ENCODE measurements around the gene SERPINB3.
"Not testable (repeated sequence)": the region's sequence is repeated elsewhere in the genome, so short reads cannot be mapped to it uniquely, and the experiment has no call there.

SERPINB3 gene

GRCh38 chr18:63661750-63662149 lies at the start of gene SERPINB3:
TSS of gene SERPINB3 (minus strand) at chr18:63661893. CDS start at chr18:63661216, 677 bp downstream.
- not testable (repeated sequence) for DNase-seq

- no peak for DNase-seq
Measured at GRCh38 chr18:63708650-63709049, 47.0 kb upstream of the SERPINB3 start.

- DNase-seq, result no peak
Measured at GRCh38 chr18:63707816-63708215, 46.1 kb upstream of the SERPINB3 start.

GRCh38 chr18:63705401-63705800 lies 43.7 kb upstream of the SERPINB3 start:
- DNase-seq, result no peak

- no peak for DNase-seq
Measured at GRCh38 chr18:63702660-63703059, 41.0 kb upstream of the SERPINB3 start, which contains the start of gene SERPINB11. TSS of gene SERPINB11 (plus strand) at chr18:63702960. CDS start at chr18:63710194, 7,234 bp downstream.

GRCh38 chr18:63701952-63702351 lies 40.3 kb upstream of the SERPINB3 start:
- no peak for DNase-seq

GRCh38 chr18:63700501-63700900 lies 38.8 kb upstream of the SERPINB3 start:
- no peak for DNase-seq

GRCh38 chr18:63697097-63697660 lies 35.5 kb upstream of the SERPINB3 start:
- no peak for DNase-seq

- DNase-seq, result no peak
Measured at GRCh38 chr18:63689064-63689463, 27.4 kb upstream of the SERPINB3 start.

- DNase-seq, result no peak
Measured at GRCh38 chr18:63686871-63687270, 25.2 kb upstream of the SERPINB3 start.

- DNase-seq, result no peak
Measured at GRCh38 chr18:63684718-63685117, 23.0 kb upstream of the SERPINB3 start.

- DNase-seq, result no peak
Measured at GRCh38 chr18:63683890-63684289, 22.2 kb upstream of the SERPINB3 start.

GRCh38 chr18:63683152-63683551 lies 21.5 kb upstream of the SERPINB3 start:
- no peak for DNase-seq

- no peak for DNase-seq
Measured at GRCh38 chr18:63681449-63682340, 20.0 kb upstream of the SERPINB3 start.

- no peak for DNase-seq
Measured at GRCh38 chr18:63679820-63680606, 18.3 kb upstream of the SERPINB3 start.

GRCh38 chr18:63677500-63678225 lies 16.0 kb upstream of the SERPINB3 start:
- DNase-seq, result no peak

GRCh38 chr18:63676526-63677323 lies 15.0 kb upstream of the SERPINB3 start:
- no peak for DNase-seq

GRCh38 chr18:63664571-63664970 lies 2.9 kb upstream of the SERPINB3 start:
- no peak for DNase-seq

- DNase-seq, result not testable (repeated sequence)
Measured at GRCh38 chr18:63658920-63659319, 2.8 kb downstream of the SERPINB3 start.

- DNase-seq, result not testable (repeated sequence)
Measured at GRCh38 chr18:63650271-63650670, 11.4 kb downstream of the SERPINB3 start.

- no peak for DNase-seq
Measured at GRCh38 chr18:63648241-63648640, 13.5 kb downstream of the SERPINB3 start.

GRCh38 chr18:63646936-63647335 lies 14.8 kb downstream of the SERPINB3 start:
- DNase-seq, result no peak
